Epithelial cell of esophagus (primary cell): ENCODE data around the gene ARL14EP.

Experiments
- DNase-seq: peaks from one replicate; pipeline ENCODE4 v3.0.0; 2010; ENCODE audit warnings: low read depth
- H3K4me3 ChIP-seq: 2 replicates; pipeline ENCODE4 v1.5.1; 2011; ENCODE audit warnings: mild to moderate bottlenecking, low read length, control low read depth
- TF ChIP-seq, protein P1 (sequence below): IDR thresholded peaks from 2 replicates; pipeline ENCODE4 v1.5.1; 2011; ENCODE audit warnings: low read depth, mild to moderate bottlenecking, low read length, control low read depth, inconsistent platforms; ENCODE audit not compliant: insufficient read depth; ENCODE audit errors: missing control alignments

The ARL14EP gene

DNA sequence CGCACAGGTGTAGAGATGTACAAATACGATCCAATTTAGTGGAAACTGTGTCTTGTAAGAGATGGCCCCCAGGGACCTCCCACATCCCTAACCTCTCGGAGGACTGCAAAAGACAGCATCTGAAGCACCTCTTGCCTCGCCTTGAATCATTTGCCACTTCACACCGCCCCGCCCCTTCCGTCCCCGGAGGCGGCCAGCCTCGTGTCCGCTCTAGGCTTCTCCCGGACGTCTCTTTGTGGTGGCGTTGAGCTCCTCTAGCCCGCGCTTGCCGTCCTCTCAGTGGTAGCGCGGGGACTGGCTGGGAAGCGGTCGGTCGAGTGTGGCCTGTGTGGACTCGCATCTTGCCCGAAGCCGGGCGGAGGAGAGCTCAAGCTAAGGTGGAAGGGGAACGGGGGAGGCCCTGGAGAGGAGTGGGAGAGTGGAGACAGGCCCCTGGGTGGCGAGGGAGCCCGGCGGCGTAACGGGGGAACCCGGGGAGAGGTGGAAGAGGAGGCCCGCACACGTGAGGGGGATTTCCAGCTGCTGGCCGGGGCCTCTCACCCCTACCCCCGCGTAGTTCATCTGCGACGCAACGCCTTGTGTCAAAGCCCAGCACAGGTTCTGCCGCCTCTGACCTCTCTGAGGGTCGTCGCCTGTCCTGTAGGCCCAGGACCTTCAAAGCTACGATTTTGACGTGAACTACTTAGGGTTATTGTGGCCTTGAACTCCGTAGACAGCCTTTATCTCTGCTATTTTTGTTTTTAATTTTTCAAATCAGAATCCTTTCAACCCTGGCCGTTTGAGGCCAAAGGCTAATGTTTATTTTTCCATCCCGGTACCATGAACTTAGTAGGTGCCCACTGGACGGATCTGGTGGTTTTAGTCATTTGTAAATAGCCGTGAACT is at the start of gene ARL14EP:
Gene ARL14EP (plus strand): TSS at position 279 of the 885 bp plus-strand sequence. CDS start 7,845 bp downstream, outside the sequence.
- TF ChIP-seq, protein P1, sequence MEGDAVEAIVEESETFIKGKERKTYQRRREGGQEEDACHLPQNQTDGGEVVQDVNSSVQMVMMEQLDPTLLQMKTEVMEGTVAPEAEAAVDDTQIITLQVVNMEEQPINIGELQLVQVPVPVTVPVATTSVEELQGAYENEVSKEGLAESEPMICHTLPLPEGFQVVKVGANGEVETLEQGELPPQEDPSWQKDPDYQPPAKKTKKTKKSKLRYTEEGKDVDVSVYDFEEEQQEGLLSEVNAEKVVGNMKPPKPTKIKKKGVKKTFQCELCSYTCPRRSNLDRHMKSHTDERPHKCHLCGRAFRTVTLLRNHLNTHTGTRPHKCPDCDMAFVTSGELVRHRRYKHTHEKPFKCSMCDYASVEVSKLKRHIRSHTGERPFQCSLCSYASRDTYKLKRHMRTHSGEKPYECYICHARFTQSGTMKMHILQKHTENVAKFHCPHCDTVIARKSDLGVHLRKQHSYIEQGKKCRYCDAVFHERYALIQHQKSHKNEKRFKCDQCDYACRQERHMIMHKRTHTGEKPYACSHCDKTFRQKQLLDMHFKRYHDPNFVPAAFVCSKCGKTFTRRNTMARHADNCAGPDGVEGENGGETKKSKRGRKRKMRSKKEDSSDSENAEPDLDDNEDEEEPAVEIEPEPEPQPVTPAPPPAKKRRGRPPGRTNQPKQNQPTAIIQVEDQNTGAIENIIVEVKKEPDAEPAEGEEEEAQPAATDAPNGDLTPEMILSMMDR, result no peak
- H3K4me3 ChIP-seq, result peak within 1 kb of the TSS; percentile 95
- DNase-seq, result peak; percentile 98

DNA sequence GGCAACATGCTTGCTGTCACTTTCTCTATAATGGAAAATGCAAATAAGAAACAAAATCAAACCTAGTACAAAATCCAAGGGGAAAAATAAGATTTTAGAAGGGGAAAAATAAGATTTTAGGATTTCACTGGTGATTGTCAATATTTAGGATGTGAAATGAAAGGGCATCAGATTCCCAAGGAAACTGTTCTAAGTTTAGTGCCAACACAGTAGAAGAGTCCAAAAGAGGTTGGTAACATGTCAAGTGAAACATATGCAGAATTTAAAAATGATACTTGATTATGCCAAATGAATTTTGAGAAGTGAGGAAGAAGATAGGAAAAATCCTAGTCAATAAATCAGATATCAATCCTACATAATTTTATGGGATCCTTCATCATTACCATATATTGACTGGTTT is 45.7 kb upstream of the ARL14EP start:
- H3K4me3 ChIP-seq, result no peak overlapping the region
- TF ChIP-seq, protein P1, result no peak
- no peak for DNase-seq

DNA sequence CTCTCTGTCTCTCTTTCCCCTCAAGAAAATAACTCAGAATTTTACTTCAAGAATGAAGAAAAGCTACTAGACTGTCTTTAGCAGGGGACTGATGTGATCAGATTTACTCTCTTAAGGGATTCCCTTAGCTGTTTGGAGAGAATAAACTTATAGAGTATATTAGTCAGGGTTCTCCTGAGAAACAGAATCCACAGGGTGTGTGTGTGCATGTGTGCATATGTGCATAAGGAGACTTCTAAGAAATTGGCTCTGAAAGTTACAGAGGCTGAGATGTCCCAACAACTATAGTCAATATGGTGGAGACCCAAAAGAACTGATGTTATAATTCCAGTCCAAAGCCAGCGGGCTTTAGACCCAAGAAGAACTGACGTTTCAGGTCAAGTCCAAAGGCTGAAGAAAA is 43.1 kb upstream of the ARL14EP start:
- no peak overlapping the region for H3K4me3 ChIP-seq
- TF ChIP-seq, protein P1, result no peak
- DNase-seq, result no peak

DNA sequence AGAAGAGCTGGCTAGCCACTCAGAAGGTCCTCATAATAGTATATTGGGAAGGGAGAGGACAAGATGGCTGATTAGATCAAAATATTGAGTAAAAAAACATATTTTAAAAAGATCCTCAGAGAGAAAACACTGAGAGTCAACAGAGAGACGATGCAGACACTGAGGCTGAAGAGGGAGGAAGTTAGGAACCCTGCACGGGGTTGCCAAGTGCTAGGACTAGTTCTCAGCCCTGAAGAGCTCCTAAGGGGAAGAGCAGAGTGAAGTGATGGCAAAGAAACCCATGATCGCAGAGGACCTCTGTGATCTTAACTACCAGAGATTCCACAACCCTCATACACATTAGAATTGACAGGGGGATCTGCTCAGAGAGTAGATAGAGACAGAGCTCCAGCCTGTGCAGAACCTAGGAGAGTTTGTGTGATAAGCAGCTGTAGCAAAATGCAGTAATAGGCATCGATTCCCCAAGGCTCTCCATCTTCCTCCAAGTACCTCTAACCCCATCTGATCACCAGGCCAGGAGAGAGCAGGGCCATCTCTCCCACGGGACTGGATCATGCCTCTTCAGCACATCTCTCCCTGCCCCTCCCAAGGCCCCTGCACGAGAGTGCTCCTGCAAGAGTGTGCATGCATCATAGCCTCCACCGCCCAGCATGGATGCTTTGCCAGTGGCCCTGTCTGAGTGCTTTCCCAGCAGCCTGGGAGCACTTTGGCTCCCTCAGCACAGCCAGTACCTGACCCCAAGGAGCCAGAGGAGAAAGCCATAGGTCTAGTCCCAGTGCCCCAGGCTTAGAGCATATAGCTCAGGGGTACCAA is 41.2 kb upstream of the ARL14EP start:
- TF ChIP-seq, protein P1, result no peak
- no peak for DNase-seq
- no peak overlapping the region for H3K4me3 ChIP-seq

DNA sequence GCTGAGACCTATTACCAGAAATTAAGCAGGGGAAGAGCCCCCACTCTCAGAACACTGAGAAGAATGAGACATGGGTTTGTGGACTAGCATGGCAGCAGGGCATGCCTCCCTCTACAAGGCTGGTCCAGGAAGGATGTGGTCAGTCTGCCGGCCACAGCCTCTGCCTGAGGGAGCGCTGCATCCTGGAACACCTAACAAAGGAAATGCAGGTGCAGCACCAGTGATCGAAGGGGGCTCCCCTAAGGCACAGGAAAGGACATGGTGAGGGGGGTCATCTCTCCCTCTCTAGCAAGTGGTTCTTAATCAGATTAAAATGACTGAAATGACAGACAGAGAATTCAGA is 40.6 kb upstream of the ARL14EP start:
- TF ChIP-seq, protein P1, result no peak
- no peak overlapping the region for H3K4me3 ChIP-seq
- DNase-seq, result no peak

DNA sequence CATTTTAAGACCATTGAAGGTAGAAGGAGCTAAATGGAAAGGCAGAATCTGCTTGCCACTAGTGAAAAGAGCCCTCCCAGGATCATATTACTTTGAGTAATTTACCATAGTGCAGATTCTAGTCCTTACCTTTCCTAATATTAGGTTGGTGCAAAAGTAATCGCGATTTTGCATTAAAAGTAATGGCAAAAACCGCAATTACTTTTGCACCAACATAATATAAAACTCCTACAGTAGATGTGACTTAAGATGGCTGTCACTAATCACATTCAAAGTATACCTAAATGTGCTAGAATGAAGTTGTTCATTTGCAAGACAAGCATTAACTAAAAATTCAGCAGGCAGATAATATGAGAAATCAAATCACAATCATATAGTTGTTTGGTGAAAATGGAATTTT is 38.1 kb upstream of the ARL14EP start:
- DNase-seq, result no peak
- H3K4me3 ChIP-seq, result no peak overlapping the region
- TF ChIP-seq, protein P1, result no peak
